Bronchial epithelial cell (primary cell): ENCODE data around the gene KIT. TPM values are rescaled to one million over a fixed set of nuclear protein-coding genes. Genes with fewer than 3 reads are reported as not detected.
"Not testable (repeated sequence)": the region's sequence is repeated elsewhere in the genome, so short reads cannot be mapped to it uniquely, and the experiment has no call there.

Source experiments
- DNase-seq: peaks from one replicate; pipeline ENCODE4 v3.0.0-alpha.2; 2010; ENCODE audit warnings: low read depth
- FAIRE-seq: peaks from 2 replicates; lab custom pipeline; 2011; peaks lifted over from hg19 to GRCh38; lab: Jason Lieb, UNC
- H3K27me3 ChIP-seq: 2 replicates; pipeline ENCODE4 v1.5.1; 2011; ENCODE audit warnings: low read length; ENCODE audit not compliant: control insufficient read depth, insufficient read depth
- H3K36me3 ChIP-seq: 2 replicates; pipeline ENCODE4 v1.5.1; 2011; ENCODE audit warnings: low read length; ENCODE audit not compliant: control insufficient read depth, insufficient read depth
- H3K4me3 ChIP-seq: 2 replicates; pipeline ENCODE4 v1.5.1; 2011; ENCODE audit warnings: mild to moderate bottlenecking, low read depth, low read length, control low read depth
- total RNA-seq: library from RNA; depleted of rRNA; stranded (reverse); fragments of >200 nt; gene quantifications from 2 replicates; pipeline ENCODE4 v1.2.1, GENCODE V29; 2014
- TF ChIP-seq, protein P1 (sequence below): IDR thresholded peaks from 2 replicates; pipeline ENCODE4 v1.5.1; 2011; ENCODE audit warnings: mild to moderate bottlenecking, moderate library complexity, low read length, control low read depth, inconsistent platforms; ENCODE audit not compliant: insufficient read depth, severe bottlenecking

The KIT gene
- total RNA-seq, 1 donor from 2014 or later, result under 0.01 TPM

DNA sequence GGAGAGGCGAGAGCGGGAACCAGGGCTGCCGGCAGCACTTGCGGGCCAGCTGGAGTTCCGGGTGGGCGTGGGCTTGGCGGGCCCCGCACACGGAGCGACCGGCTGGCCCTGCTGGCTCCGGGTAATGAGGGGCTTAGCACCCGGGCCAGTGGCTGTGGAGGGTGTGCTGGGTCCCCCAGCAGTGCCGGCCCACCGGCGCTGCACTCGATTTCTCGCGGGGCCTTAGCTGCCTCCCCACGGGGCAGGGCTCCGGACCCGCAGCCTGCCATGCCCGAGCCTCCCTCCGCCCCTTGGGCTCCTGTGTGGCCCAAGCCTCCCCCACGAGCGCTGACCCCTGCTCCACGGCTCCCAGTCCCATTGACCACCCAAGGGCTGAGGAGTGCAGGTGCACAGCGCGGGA lies 25.2 kb upstream of the KIT start:
- no peaks in the 10 kb centered on the region for H3K27me3 ChIP-seq
- TF ChIP-seq, protein P1, sequence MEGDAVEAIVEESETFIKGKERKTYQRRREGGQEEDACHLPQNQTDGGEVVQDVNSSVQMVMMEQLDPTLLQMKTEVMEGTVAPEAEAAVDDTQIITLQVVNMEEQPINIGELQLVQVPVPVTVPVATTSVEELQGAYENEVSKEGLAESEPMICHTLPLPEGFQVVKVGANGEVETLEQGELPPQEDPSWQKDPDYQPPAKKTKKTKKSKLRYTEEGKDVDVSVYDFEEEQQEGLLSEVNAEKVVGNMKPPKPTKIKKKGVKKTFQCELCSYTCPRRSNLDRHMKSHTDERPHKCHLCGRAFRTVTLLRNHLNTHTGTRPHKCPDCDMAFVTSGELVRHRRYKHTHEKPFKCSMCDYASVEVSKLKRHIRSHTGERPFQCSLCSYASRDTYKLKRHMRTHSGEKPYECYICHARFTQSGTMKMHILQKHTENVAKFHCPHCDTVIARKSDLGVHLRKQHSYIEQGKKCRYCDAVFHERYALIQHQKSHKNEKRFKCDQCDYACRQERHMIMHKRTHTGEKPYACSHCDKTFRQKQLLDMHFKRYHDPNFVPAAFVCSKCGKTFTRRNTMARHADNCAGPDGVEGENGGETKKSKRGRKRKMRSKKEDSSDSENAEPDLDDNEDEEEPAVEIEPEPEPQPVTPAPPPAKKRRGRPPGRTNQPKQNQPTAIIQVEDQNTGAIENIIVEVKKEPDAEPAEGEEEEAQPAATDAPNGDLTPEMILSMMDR, result no peak
- no peak overlapping the region for H3K4me3 ChIP-seq
- FAIRE-seq, result no peak
- H3K36me3 ChIP-seq, result no peaks in the 10 kb centered on the region
- DNase-seq, result no peak

DNA sequence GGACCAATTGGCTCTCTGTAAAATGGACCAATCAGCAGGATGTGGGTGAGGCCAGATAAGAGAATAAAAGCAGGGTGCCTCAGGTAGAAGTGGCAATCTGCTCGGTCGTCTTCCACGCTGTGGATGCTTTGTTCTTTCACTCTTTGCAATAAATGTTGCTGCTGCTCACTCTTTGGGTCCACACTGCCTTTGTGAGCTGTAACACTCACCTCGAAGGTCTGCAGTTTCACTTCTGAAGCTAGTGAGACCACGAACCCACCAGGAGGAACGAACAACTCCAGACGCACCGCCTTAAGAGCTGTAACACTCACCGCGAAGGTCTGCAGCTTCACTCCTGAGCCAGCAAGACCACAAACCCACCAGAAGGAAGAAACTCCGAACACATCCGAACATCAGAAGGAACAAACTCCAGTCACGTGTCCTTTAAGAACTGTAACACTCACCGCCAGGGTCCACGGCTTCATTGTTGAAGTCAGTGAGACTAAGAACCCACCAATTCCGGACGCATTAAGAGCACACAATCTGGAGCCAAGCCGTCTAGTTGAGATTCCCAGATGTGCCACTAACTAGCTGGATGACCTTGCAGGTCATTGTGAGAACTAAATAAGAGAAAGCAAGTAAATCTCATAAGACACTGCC lies 24.5 kb upstream of the KIT start:
- DNase-seq, H3K36me3 ChIP-seq, H3K27me3 ChIP-seq, H3K4me3 ChIP-seq, FAIRE-seq: not testable (repeated sequence)

DNA sequence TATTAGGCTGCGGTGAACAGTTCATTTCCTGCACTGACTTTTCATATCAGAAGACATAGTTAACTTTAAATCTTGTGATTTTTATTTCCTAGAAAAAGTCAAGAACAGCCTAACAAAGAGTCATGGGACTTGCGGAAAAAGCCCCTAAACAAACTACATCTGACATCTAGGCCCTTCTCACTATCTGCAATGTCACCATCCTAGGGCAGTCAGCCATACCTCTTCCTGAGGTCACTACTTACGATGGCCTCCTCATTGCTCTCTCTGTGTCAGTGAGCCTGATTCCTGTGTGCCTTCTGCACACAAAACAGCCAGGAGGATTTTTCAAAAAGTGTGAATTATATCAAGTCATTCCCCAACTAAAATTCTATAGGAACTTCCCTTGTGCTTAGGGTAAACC lies 22.4 kb upstream of the KIT start:
- Histone ChIP-seq H3K27me3 (no peaks in the 10 kb centered on the region), H3K36me3 (no peaks in the 10 kb centered on the region), H3K4me3 (no peak overlapping the region)
- DNase-seq, result no peak
- no peak for FAIRE-seq
- TF ChIP-seq, protein P1, result no peak

DNA sequence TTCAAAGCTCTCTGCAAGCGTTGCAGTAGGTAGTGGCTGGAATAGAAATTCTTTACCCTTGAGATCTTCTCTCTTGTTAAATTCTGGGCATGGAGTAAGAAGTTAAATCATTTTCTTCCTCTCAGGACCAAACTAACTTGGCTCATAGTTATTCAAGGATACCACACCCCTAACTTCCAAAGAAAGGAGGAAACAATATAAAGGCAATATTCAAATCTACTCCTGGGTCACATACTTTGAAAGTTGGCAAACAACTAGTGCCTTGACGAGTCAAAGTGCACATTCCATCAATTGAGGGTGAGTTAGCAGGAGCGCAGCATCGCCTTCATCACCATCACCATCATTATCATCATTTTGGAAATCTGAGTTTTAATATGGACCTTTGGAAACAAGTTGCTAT lies 20.4 kb upstream of the KIT start:
- Histone ChIP-seq H3K36me3 (no peaks in the 10 kb centered on the region), H3K27me3 (no peaks in the 10 kb centered on the region), H3K4me3 (no peak overlapping the region)
- DNase-seq (no peak), FAIRE-seq (no peak)
- TF ChIP-seq, protein P1, result no peak

DNA sequence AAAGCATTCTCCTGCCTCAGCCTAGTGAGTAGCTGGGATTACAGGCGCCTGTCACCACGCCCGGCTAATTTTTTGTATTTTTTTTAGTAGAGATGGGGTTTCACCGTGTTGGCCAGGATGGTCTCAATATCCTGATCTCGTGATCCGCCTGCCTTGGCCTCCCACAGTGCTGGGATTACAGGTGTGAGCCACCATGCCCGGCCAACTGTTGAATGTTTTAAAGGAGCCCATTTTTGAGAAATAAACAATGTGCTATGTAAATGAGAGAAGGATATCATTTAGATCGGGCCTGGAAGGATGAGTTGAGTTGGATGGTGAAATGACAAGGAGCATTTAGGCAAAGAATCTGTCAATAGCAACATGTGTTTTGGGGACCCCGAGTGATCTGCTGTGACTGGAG lies 16.7 kb upstream of the KIT start:
- H3K36me3 ChIP-seq, FAIRE-seq, H3K4me3 ChIP-seq, H3K27me3 ChIP-seq, DNase-seq: not testable (repeated sequence)

DNA sequence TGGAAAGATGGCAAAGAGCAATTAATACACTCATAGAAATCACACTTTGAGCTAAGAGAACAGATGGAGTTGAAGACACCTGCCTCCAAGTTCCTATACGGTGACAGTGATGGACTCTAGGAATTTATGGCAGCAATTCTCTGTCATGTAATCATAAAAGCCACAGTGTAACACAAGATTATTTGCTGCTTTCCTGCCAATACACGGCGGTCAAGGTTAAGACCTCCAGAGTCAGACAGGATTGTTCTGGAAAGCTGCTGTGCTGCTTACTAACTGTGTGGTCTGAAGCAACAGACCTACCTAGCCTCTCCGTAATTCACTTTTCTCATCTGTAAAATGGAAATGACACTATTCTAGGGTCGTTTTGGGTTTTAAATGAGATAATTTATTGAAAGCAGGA lies 14.6 kb upstream of the KIT start:
- H3K27me3 ChIP-seq, result no peaks in the 10 kb centered on the region
- no peaks in the 10 kb centered on the region for H3K36me3 ChIP-seq
- TF ChIP-seq, protein P1, result no peak
- FAIRE-seq (no peak), DNase-seq (no peak)
- no peak overlapping the region for H3K4me3 ChIP-seq

DNA sequence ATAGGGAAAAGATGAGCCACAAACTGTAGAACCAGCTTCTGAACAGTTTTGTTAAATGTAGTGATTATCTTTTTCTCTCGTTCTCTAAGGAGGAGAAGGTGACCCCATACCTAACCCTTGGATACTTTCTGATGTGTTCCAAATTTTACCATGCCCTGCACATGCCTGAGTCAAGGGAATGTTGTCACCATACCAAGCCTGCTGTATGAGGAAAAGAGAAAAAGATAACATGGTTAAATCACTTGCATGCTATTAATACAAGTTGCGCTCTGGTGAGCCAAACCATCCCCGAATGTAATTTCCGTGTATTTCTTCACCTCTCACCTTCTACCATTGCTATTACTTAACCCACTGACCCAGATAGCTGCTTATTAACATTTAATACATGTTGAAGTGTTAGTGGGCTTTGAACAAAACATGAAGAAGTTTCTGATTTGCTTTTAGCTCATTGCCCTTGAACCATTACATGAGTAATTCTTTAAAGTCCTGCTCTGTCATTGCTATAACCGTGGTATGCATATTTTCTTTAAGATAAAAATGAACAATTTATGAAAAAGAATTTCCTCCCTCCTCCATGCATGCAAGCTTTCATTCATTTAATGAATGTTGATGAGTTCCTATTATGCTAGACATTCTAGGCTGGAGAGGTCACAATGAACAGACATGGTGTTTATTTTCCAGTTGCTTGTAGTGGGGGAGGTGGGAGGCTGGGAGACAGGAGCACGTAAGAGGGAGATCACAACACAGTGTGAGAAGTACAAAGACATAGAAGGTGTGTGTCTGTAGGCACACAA lies 13.6 kb upstream of the KIT start:
- no peak for FAIRE-seq
- Histone ChIP-seq H3K36me3 (no peaks in the 10 kb centered on the region), H3K4me3 (no peak overlapping the region)

More for the DNA sequence above, 13.6 kb upstream of the KIT start:
- TF ChIP-seq, protein P1, result no peak
- no peak for DNase-seq
- H3K27me3 ChIP-seq, result no peaks in the 10 kb centered on the region
